ENCODE measurements around the gene PPDPF.

- TF ChIP-seq CTCF (IDR thresholded peaks at IDR 0.05; ENCODE audit: low read length) (no peak), EZH2 (optimal IDR thresholded peaks at IDR 0.05; ENCODE audit: low read depth, low read length) (no peak), EZH2phosphoT487 (IDR thresholded peaks at IDR 0.05; ENCODE audit: low read length) (no peak)
Measured at GRCh38 chr20:63549019-63549418, 28.5 kb downstream of the PPDPF start.

Measured in MM.1S (cell line).